GM18858 (cell line): ENCODE results near the gene GRIA1.
"Not testable (repeated sequence)": the region's sequence is repeated elsewhere in the genome, so short reads cannot be mapped to it uniquely, and the experiment has no call there.

Experiments used
- ATAC-seq: cut with Tn5 transposase; IDR thresholded peaks from one replicate; pipeline ENCODE4 v1.9.1; 2021; ENCODE audit not compliant: unreplicated experiment

GRIA1 gene

GRCh38 chr5:153816870-153817269, 326.4 kb downstream of the GRIA1 start:
- no peak for ATAC-seq

- no peak for ATAC-seq
Observed at GRCh38 chr5:153818626-153819025, 328.2 kb downstream of the GRIA1 start.

GRCh38 chr5:153823036-153823435, 332.6 kb downstream of the GRIA1 start:
- ATAC-seq: no peak

- ATAC-seq: no peak
Observed at GRCh38 chr5:153824909-153825308, 334.4 kb downstream of the GRIA1 start.

GRCh38 chr5:153827397-153827796, 336.9 kb downstream of the GRIA1 start:
- no peak for ATAC-seq

GRCh38 chr5:153829510-153830065, 339.1 kb downstream of the GRIA1 start:
- no peak for ATAC-seq

GRCh38 chr5:153831973-153832372, 341.5 kb downstream of the GRIA1 start:
- ATAC-seq: no peak

GRCh38 chr5:153835891-153836515, 345.5 kb downstream of the GRIA1 start:
- ATAC-seq: no peak

- ATAC-seq: not testable (repeated sequence)
Observed at GRCh38 chr5:153849303-153850113, 359.0 kb downstream of the GRIA1 start.

GRCh38 chr5:153860195-153860886, 369.9 kb downstream of the GRIA1 start:
- no peak for ATAC-seq

GRCh38 chr5:153862906-153863305, 372.4 kb downstream of the GRIA1 start:
- not testable (repeated sequence) for ATAC-seq
